Spleen (tissue), 11 donors: ENCODE measurements around the gene ZRANB1. TPM values are rescaled to one million over a fixed set of nuclear protein-coding genes. Genes with fewer than 3 reads are reported as not detected.

Source experiments
- DNase-seq: peaks from one replicate; pipeline ENCODE4 v3.0.0-alpha.2; 2020
- H3K27ac ChIP-seq, 8 donors: fragments of 200-600 bp; sonication (generic) in 7 of 8; 1 replicate in 4 of 8; 2 replicates in 4 of 8; pipeline versions ENCODE4 v1.5.0 to v1.8.0; 2016 to 2021; ENCODE audit warnings: inconsistent platforms in 4 of 8, mild to moderate bottlenecking in 4 of 8, moderate library complexity in 1 of 8
- H3K27me3 ChIP-seq, 7 donors: fragments of 200-600 bp; sonication (generic) in 6 of 7; replicated peaks in 1 of 7; 1 replicate in 4 of 7; 2 replicates in 3 of 7; pipeline versions ENCODE4 v1.5.0 to v1.8.0; 2016 to 2021; ENCODE audit warnings: inconsistent platforms in 3 of 7, mild to moderate bottlenecking in 1 of 7
- H3K36me3 ChIP-seq, 6 donors: fragments of 200-600 bp; sonication (generic) in 5 of 6; 1 replicate in 4 of 6; 2 replicates in 2 of 6; pipeline versions ENCODE4 v1.5.0 to v1.8.0; 2016 to 2021; ENCODE audit warnings: inconsistent platforms in 2 of 6
- H3K4me1 ChIP-seq, 6 donors: fragments of 200-600 bp; sonication (generic) in 5 of 6; 1 replicate in 3 of 6; 2 replicates in 3 of 6; pipeline versions ENCODE4 v1.5.0 to v1.8.0; 2016 to 2021; ENCODE audit warnings: inconsistent platforms in 3 of 6
- H3K4me3 ChIP-seq, 8 donors: fragments of 200-600 bp; sonication (generic) in 7 of 8; 1 replicate in 4 of 8; 2 replicates in 4 of 8; pipeline versions ENCODE4 v1.5.0 to v1.8.0; 2016 to 2021; ENCODE audit warnings: inconsistent platforms in 4 of 8, mild to moderate bottlenecking in 4 of 8, moderate library complexity in 2 of 8
- H3K9me3 ChIP-seq, 8 donors: fragments of 200-600 bp; sonication (generic) in 7 of 8; 1 replicate in 4 of 8; 2 replicates in 4 of 8; pipeline versions ENCODE4 v1.5.0 to v1.8.0; 2016 to 2021; ENCODE audit warnings: inconsistent platforms in 4 of 8
- CTCF ChIP-seq, 11 experiments: fragments of 200-600 bp in 7 of 11; fragments of 450-650 bp in 4 of 11; sonication (generic) in 4 of 11; IDR thresholded peaks in 8 of 11; conservative IDR thresholded peaks in 3 of 11; 1 replicate in 7 of 11; 2 replicates in 4 of 11; pipeline versions ENCODE4 v1.4.0 to v1.8.0; 2016 to 2021; ENCODE audit warnings: antibody characterized with exemption in 11 of 11, inconsistent platforms in 4 of 11, mild to moderate bottlenecking in 1 of 11
- POLR2A ChIP-seq, 3 donors: fragments of 450-650 bp; IDR thresholded peaks; one replicate each; pipeline ENCODE4 v1.5.1; 2017; ENCODE audit warnings: antibody characterized with exemption in 3 of 3, mild to moderate bottlenecking in 1 of 3
- POLR2AphosphoS5 ChIP-seq, 3 donors: sonication (generic); formaldehyde crosslinking; IDR thresholded peaks; one replicate each; pipeline ENCODE4 v1.5.1; 2017; ENCODE audit warnings: antibody characterized with exemption in 3 of 3
- WGBS, 5 donors: extraction: QIAGEN DNeasy Blood & Tissue Kit in 3 of 5; methylation state at CpG; one replicate each; pipeline versions ENCODE4 v1.1.5 to v1.1.7; 2013 to 2018; 5-methylcytosine and 5-hydroxymethylcytosine counted together
- intact Hi-C: fragments of 100-400 bp; cut with DNase I; formaldehyde crosslinking; loops from one replicate; pipeline ENCODE4 v1.15.0; 2023; ENCODE audit warnings: low total_unique reads
- polyA plus RNA-seq, 3 donors: library from polyadenylated mRNA; stranded (reverse); fragments of 200-250 nt; gene quantifications; one replicate each; pipeline ENCODE4 v1.2.1, GENCODE V29; 2013
- total RNA-seq, 7 donors: library from RNA; depleted of rRNA in 3 of 7; stranded (reverse); fragments of >200 nt in 3 of 7; fragmentation: NEBNext Ultra II Directional in 4 of 7; extraction: Animal tissue kit (Norgen Biotek cat#: 25700) in 4 of 7; gene quantifications; one replicate each; pipeline versions ENCODE4 v1.1.0 to v1.2.1, GENCODE V29; 2016 to 2021
- donor health status: healthy with polysubstance abuse.
- donor health status: DM: no; HTN: no; CAD: no; lungs with moderate emphysema.
- donor health status: DM: no; HTN: no; CAD: no.
- donor health status: Bipolar disorder and iron deficiency.
- donor health status: healthy.
- donor health status: DM: no; HTN: no; CAD: no.
- donor health status: DM: yes; HTN: yes; CAD: no.

Gene ZRANB1
- total and polyA plus RNA-seq, 10 donors = 5.0 to 28.8 (median 17.7) TPM

GRCh38 chr10:124953421-124953820 lies 11.5 kb downstream of the ZRANB1 start:
- DNase-seq = no peak
- H3K27ac ChIP-seq = no peak overlapping the region
- WGBS, 5 donors = 80 to 95% (median 91%) methylated on average over 3 of the region's 3 CpGs
- H3K4me1 ChIP-seq = peaks cover 13 to 52% (median 29%) of the 10 kb centered on the region in 6 donors
- intact Hi-C loops = no loop called here
- H3K4me3 ChIP-seq = no peak overlapping the region
- H3K27me3 ChIP-seq = no peaks in the 10 kb centered on the region
- TF ChIP-seq POLR2AphosphoS5 (IDR thresholded peaks at IDR 0.05) (no peak), CTCF (IDR thresholded peaks at IDR 0.05 in 8 of 11, conservative IDR thresholded peaks at IDR 0.05 in 3 of 11) (no peak)
- peaks cover 0 to 31% (median 3%) of the 10 kb centered on the region in 6 donors for H3K36me3 ChIP-seq
- H3K9me3 ChIP-seq = no peaks in the 10 kb centered on the region

- Histone ChIP-seq H3K27me3 (no peaks in the 10 kb centered on the region), H3K4me1 (peaks cover 13 to 70% (median 41%) of the 10 kb centered on the region in 6 donors), H3K36me3 (peaks cover 0 to 14% (median under 1%) of the 10 kb centered on the region in 6 donors), H3K27ac (no peak overlapping the region), H3K9me3 (no peaks in the 10 kb centered on the region), H3K4me3 (no peak overlapping the region)
- TF ChIP-seq CTCF (IDR thresholded peaks at IDR 0.05 in 8 of 11, conservative IDR thresholded peaks at IDR 0.05 in 3 of 11) (no peak), POLR2A (IDR thresholded peaks at IDR 0.05) (no peak), POLR2AphosphoS5 (IDR thresholded peaks at IDR 0.05) (no peak)
- no peak for DNase-seq
- intact Hi-C loops = no loop called here
- 71 to 80% (median 77%) methylated on average over 7 of the region's 7 CpGs for WGBS, 5 donors
Measured at GRCh38 chr10:124955243-124955642, 13.3 kb downstream of the ZRANB1 start.

- no peak for TF ChIP-seq POLR2A (IDR thresholded peaks at IDR 0.05)
- no peak for TF ChIP-seq CTCF (IDR thresholded peaks at IDR 0.05 in 8 of 11, conservative IDR thresholded peaks at IDR 0.05 in 3 of 11)
- TF ChIP-seq POLR2AphosphoS5 (IDR thresholded peaks at IDR 0.05) = no peak
- intact Hi-C loops = no loop called here
- no peak overlapping the region for H3K27ac ChIP-seq
- H3K9me3 ChIP-seq = no peaks in the 10 kb centered on the region
- WGBS, 5 donors = 84 to 92% (median 90%) methylated on average over 10 of the region's 10 CpGs
- no peaks in the 10 kb centered on the region for H3K27me3 ChIP-seq
- H3K4me1 ChIP-seq = peaks cover 13 to 77% (median 44%) of the 10 kb centered on the region in 6 donors
- H3K36me3 ChIP-seq = peaks cover 0 to 14% (median 0%) of the 10 kb centered on the region in 6 donors
- H3K4me3 ChIP-seq = no peak overlapping the region
- no peak for DNase-seq
Measured at GRCh38 chr10:124955868-124956267, 13.9 kb downstream of the ZRANB1 start.

GRCh38 chr10:124956764-124957163 lies 14.8 kb downstream of the ZRANB1 start:
- 71 to 79% (median 75%) methylated on average over 1 of the region's 1 CpG for WGBS, 5 donors
- Histone ChIP-seq H3K27me3 (no peaks in the 10 kb centered on the region), H3K27ac (peak overlapping the region in 1 of 8 donors; percentile 38), H3K9me3 (no peaks in the 10 kb centered on the region), H3K36me3 (peaks cover 0 to 14% (median 0%) of the 10 kb centered on the region in 6 donors), H3K4me1 (peaks cover 13 to 85% (median 44%) of the 10 kb centered on the region in 6 donors), H3K4me3 (no peak overlapping the region)
- intact Hi-C loops = no loop called here
- DNase-seq = no peak
- TF ChIP-seq POLR2AphosphoS5 (IDR thresholded peaks at IDR 0.05) (no peak), CTCF (IDR thresholded peaks at IDR 0.05 in 8 of 11, conservative IDR thresholded peaks at IDR 0.05 in 3 of 11) (no peak), POLR2A (IDR thresholded peaks at IDR 0.05) (no peak)
